ENCODE data around the gene AP5B1. TPM values are rescaled to one million over a fixed set of nuclear protein-coding genes. Genes with fewer than 3 reads are reported as not detected.

Gene AP5B1
- total RNA-seq, 3 donors from 2014 or later (not counting 1 experiment from before 2014, with no cell fraction given) = 13.9 to 22.5 (median 21.3) TPM

GRCh38 chr11:65798882-65799281, 18.1 kb upstream of the AP5B1 start:
- Histone ChIP-seq H3K27me3 (ENCODE audit: control insufficient read depth, insufficient read depth, low read length) (peaks cover 4% of the 10 kb centered on the region), H3K4me3 (ENCODE audit: low read length) (no peak overlapping the region), H3K36me3 (ENCODE audit: control insufficient read depth, insufficient read depth, low read length) (no peaks in the 10 kb centered on the region), H3K27ac (ENCODE audit: low read length) (no peak overlapping the region), H3K4me1 (ENCODE audit: control insufficient read depth, insufficient read depth, low read length) (no peaks in the 10 kb centered on the region), H3K9me3 (ENCODE audit: control insufficient read depth, insufficient read depth, low read length) (no peaks in the 10 kb centered on the region)
- DNase-seq (no peak), ATAC-seq (no peak)
- Mint-ChIP-seq H3K36me3 (no peaks in the 10 kb centered on the region), H3K27ac (no peak overlapping the region), H3K27me3 (ENCODE audit: low read depth in 2 of 2) (peaks cover 20 to 22% of the 10 kb centered on the region in 2 donors), H3K4me1 (no peaks in the 10 kb centered on the region), H3K4me3 (no peak overlapping the region), H3K9me3 (no peaks in the 10 kb centered on the region)
- TF ChIP-seq CTCF (IDR thresholded peaks at IDR 0.05) = no peak
- 91% methylated on average over 8 of the region's 8 CpGs for WGBS (ENCODE audit: insufficient coverage)
- intact Hi-C loops (cut with micrococcal nuclease) = no loop called here

- intact Hi-C loops (cut with micrococcal nuclease) = no loop called here
- Histone ChIP-seq H3K27ac (ENCODE audit: low read length) (no peak overlapping the region), H3K9me3 (ENCODE audit: control insufficient read depth, insufficient read depth, low read length) (no peaks in the 10 kb centered on the region), H3K4me3 (ENCODE audit: low read length) (no peak overlapping the region), H3K36me3 (ENCODE audit: control insufficient read depth, insufficient read depth, low read length) (no peaks in the 10 kb centered on the region), H3K27me3 (ENCODE audit: control insufficient read depth, insufficient read depth, low read length) (peaks cover under 1% of the 10 kb centered on the region), H3K4me1 (ENCODE audit: control insufficient read depth, insufficient read depth, low read length) (no peaks in the 10 kb centered on the region)
- Mint-ChIP-seq H3K27ac (no peak overlapping the region), H3K36me3 (no peaks in the 10 kb centered on the region), H3K9me3 (no peaks in the 10 kb centered on the region), H3K4me1 (no peaks in the 10 kb centered on the region), H3K4me3 (no peak overlapping the region), H3K27me3 (ENCODE audit: low read depth in 2 of 2) (peaks cover 8 to 13% of the 10 kb centered on the region in 2 donors)
- WGBS (ENCODE audit: insufficient coverage) = 83% methylated on average over 13 of the region's 13 CpGs
- ATAC-seq = peak in 1 of 3 donors; percentile 32
- no peak for DNase-seq
- TF ChIP-seq CTCF (IDR thresholded peaks at IDR 0.05) = no peak
Observed at GRCh38 chr11:65797711-65798110, 16.9 kb upstream of the AP5B1 start.

- peaks cover 0 to 4% of the 10 kb centered on the region in 2 donors for H3K4me1 Mint-ChIP-seq
- Histone ChIP-seq H3K4me3 (ENCODE audit: low read length) (no peak overlapping the region), H3K9me3 (ENCODE audit: control insufficient read depth, insufficient read depth, low read length) (no peaks in the 10 kb centered on the region), H3K4me1 (ENCODE audit: control insufficient read depth, insufficient read depth, low read length) (peaks cover 2% of the 10 kb centered on the region), H3K36me3 (ENCODE audit: control insufficient read depth, insufficient read depth, low read length) (no peaks in the 10 kb centered on the region), H3K27ac (ENCODE audit: low read length) (no peak overlapping the region), H3K27me3 (ENCODE audit: control insufficient read depth, insufficient read depth, low read length) (no peaks in the 10 kb centered on the region)
- H3K27me3 Mint-ChIP-seq (ENCODE audit: low read depth in 2 of 2) = peaks cover 7 to 13% of the 10 kb centered on the region in 2 donors
- H3K27ac Mint-ChIP-seq = no peak overlapping the region
- no peaks in the 10 kb centered on the region for H3K9me3 Mint-ChIP-seq
- no peak overlapping the region for H3K4me3 Mint-ChIP-seq
- intact Hi-C loops (cut with micrococcal nuclease) = no loop called here
- 91% methylated on average over 13 of the region's 15 CpGs for WGBS (ENCODE audit: insufficient coverage)
- DNase-seq (no peak), ATAC-seq (no peak)
- TF ChIP-seq CTCF (IDR thresholded peaks at IDR 0.05) = no peak
- H3K36me3 Mint-ChIP-seq = no peaks in the 10 kb centered on the region
Observed at GRCh38 chr11:65796726-65797601, 16.2 kb upstream of the AP5B1 start.

Measured in natural killer cell (primary cell).